PFSK-1 (cell line): ENCODE data around the gene MAP3K21.

Experiments
- FOXP2 ChIP-seq: optimal IDR thresholded peaks from 2 replicates; pipeline ENCODE3; 2011; ENCODE audit warnings: borderline replicate concordance, control low read depth, inconsistent platforms; ENCODE audit not compliant: insufficient read depth; ENCODE audit errors: extremely low read length, extremely low read depth
- POLR2AphosphoS5 ChIP-seq: IDR thresholded peaks from 2 replicates; pipeline ENCODE4 v1.6.1; 2012; ENCODE audit warnings: low read depth, mild to moderate bottlenecking, control low read depth, low read length, moderate library complexity
- SIN3A ChIP-seq: IDR thresholded peaks from 2 replicates; pipeline ENCODE4 v1.6.1; 2012; ENCODE audit warnings: mild to moderate bottlenecking, low read length, moderate library complexity, borderline replicate concordance; ENCODE audit not compliant: insufficient read depth
- TAF1 ChIP-seq: IDR thresholded peaks from 2 replicates; pipeline ENCODE4 v1.6.1; 2012; ENCODE audit warnings: low read length, control low read depth, borderline replicate concordance; ENCODE audit not compliant: insufficient read depth
- TF ChIP-seq, protein P1 (sequence below), 2 experiments: IDR thresholded peaks; 2 replicates each; pipeline versions ENCODE4 v1.6.1 to v1.8.0; 2011 to 2012; ENCODE audit warnings: low read depth in 2 of 2, low read length in 2 of 2, control low read depth in 1 of 2, inconsistent platforms in 1 of 2, mild to moderate bottlenecking in 1 of 2, moderate library complexity in 1 of 2; ENCODE audit not compliant: insufficient read depth in 1 of 2

Gene MAP3K21

DNA sequence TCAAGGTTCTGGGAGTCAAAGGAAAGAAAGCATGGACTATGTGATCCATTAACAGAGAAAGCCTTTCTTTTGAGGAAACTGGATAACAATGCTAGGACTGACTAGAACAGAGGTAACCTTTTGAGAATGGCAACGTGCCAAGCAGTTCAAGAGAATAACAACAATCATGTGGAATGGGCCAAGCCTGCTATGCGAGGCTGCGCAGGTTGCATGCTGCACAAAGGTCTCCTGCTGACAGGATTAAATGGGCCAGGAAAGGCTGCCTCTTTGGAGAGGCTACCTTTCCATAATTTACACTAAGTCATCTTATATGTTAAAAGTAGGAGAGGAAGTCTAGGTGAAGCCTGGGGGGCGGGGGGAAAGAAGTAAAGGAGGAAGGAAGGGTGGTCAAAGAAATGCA is 37.8 kb upstream of the MAP3K21 start:
- TF ChIP-seq, protein P1, sequence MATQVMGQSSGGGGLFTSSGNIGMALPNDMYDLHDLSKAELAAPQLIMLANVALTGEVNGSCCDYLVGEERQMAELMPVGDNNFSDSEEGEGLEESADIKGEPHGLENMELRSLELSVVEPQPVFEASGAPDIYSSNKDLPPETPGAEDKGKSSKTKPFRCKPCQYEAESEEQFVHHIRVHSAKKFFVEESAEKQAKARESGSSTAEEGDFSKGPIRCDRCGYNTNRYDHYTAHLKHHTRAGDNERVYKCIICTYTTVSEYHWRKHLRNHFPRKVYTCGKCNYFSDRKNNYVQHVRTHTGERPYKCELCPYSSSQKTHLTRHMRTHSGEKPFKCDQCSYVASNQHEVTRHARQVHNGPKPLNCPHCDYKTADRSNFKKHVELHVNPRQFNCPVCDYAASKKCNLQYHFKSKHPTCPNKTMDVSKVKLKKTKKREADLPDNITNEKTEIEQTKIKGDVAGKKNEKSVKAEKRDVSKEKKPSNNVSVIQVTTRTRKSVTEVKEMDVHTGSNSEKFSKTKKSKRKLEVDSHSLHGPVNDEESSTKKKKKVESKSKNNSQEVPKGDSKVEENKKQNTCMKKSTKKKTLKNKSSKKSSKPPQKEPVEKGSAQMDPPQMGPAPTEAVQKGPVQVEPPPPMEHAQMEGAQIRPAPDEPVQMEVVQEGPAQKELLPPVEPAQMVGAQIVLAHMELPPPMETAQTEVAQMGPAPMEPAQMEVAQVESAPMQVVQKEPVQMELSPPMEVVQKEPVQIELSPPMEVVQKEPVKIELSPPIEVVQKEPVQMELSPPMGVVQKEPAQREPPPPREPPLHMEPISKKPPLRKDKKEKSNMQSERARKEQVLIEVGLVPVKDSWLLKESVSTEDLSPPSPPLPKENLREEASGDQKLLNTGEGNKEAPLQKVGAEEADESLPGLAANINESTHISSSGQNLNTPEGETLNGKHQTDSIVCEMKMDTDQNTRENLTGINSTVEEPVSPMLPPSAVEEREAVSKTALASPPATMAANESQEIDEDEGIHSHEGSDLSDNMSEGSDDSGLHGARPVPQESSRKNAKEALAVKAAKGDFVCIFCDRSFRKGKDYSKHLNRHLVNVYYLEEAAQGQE (IDR thresholded peaks at IDR 0.05; ENCODE audit: insufficient read depth in 1 of 2, low read depth in 2 of 2, low read length in 2 of 2) = no peak
- TF ChIP-seq POLR2AphosphoS5 (no peak), FOXP2 (no peak), SIN3A (no peak), TAF1 (no peak)

DNA sequence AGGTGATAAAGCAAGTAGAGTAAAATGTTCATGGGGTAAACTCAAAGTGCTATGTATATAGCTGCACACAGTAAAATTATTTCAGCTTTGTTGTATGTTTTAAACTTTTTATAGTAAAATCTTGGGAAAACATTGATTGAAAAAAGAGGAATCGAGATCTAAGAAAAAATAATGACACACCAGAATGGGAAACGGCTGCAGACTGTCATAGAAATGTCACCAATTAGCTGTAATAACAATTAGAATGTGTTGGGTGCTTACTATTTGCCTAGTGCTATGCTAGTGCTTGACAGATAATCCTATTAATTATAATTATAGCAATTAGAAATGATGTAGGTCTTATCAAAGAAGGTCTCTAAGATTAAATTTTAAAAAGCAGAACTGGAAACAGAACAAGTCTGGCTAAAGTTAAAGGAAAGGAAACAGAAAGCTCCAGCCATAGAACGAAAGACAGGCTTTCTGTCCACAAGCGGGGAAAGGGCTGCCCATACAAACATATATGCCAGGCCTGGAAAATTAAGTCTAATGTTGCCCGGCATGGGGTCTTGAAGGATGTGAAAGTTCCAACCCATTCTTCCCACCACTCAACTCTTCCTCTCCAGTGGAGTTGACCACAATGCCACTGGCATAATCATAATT is 37.0 kb upstream of the MAP3K21 start:
- TF ChIP-seq, protein P1 (IDR thresholded peaks at IDR 0.05; ENCODE audit: insufficient read depth in 1 of 2, low read depth in 2 of 2, low read length in 2 of 2) = no peak
- no peak for TF ChIP-seq FOXP2
- no peak for TF ChIP-seq POLR2AphosphoS5
- no peak for TF ChIP-seq TAF1
- no peak for TF ChIP-seq SIN3A

DNA sequence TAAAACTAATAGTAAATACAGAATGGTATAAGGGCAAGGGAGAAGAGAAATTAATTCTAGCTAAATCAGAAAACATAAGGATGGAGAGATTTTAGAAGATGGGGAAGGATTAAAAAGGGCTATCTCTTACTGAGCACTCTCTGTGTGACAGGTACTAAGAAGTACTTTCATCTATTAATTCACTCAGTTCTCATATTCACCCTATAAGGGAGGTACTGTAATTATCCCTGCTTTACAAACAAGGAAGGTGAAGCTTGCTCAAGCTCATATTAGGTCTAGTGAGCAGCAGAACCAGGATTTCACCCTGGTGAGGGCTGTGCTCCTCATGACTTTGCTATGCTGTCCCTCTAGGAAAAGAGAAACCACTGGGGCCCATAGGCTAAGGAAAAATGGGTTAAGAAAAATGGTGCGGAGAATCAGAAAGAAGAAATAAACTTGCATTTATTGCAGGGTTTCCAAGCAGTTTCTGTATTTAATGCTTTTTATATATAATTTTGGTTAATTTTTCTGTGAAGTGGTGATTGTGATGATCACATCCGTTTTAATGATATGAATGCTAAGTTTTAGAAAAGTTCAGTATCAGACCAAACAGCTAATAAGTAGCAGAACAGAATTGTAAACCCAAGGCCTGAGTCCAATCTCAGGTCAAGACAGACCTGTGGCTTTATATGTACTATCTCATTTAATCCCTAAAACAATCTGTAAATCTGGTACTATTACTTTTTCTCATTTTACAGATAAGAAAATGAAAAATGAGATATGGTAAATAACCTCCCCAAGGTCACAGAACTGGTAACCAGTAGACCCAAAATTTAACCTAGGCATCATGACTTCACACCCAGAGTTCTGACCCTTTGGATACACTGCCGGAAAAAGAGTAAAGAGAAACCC is 33.7 kb upstream of the MAP3K21 start:
- TF ChIP-seq TAF1 (no peak), FOXP2 (no peak), POLR2AphosphoS5 (no peak), SIN3A (no peak)
- TF ChIP-seq, protein P1 (IDR thresholded peaks at IDR 0.05; ENCODE audit: insufficient read depth in 1 of 2, low read depth in 2 of 2, low read length in 2 of 2) = no peak

GRCh38 chr1:233294913-233295236 is 32.6 kb upstream of the MAP3K21 start:
- TF ChIP-seq, protein P1 (IDR thresholded peaks at IDR 0.05; ENCODE audit: insufficient read depth in 1 of 2, low read depth in 2 of 2, low read length in 2 of 2) = no peak
- TF ChIP-seq TAF1 (no peak), FOXP2 (no peak), SIN3A (no peak), POLR2AphosphoS5 (no peak)
